GM12878 (cell line): ENCODE measurements around the gene R3HDM1. TPM values are rescaled to one million over a fixed set of nuclear protein-coding genes. Genes with fewer than 3 reads are reported as not detected.

ENCODE experiments used
- CBX3 ChIP-seq: fragments of 200-600 bp; sonication (generic); IDR thresholded peaks from 2 replicates; pipeline ENCODE4 v1.6.1; 2016; ENCODE audit warnings: low read depth, borderline replicate concordance
- CHD1 ChIP-seq: IDR thresholded peaks from 2 replicates; pipeline ENCODE4 v1.6.1; 2012; ENCODE audit warnings: low read depth, low read length, improper control_type of control experiment
- STAT1 ChIP-seq: fragments of 450-650 bp; conservative IDR thresholded peaks from 2 replicates; pipeline ENCODE4 v1.6.1; 2014; ENCODE audit warnings: antibody characterized with exemption, mild to moderate bottlenecking
- polyA plus RNA-seq, 11 experiments: library from polyadenylated mRNA; depleted of rRNA in 4 of 11; unstranded in 6 of 11; stranded (reverse) in 5 of 11; fragments of >200 nt; fragmentation: Nextera tagmentation in 4 of 11; fragmentation: Illumina TruSeq in 1 of 11; extraction: Ambion mirVana in 4 of 11; extraction: Trizol in 1 of 11; gene quantifications; 1 replicate in 1 of 11; 2 replicates in 10 of 11; pipeline versions ENCODE4 v1.2.1 to v1.2.3, GENCODE V29; 2011 to 2016; ENCODE audit warnings: inconsistent platforms in 2 of 11, missing spikeins in 2 of 11, low read depth in 1 of 11
- total RNA-seq, 4 experiments: library from RNA; depleted of rRNA in 3 of 4; stranded (reverse); fragments of >200 nt in 3 of 4; fragmentation: Illumina TruSeq in 1 of 4; extraction: Trizol in 1 of 4; gene quantifications; 2 replicates each; pipeline versions ENCODE4 v1.2.1 to v1.2.3, GENCODE V29; 2013 to 2021
- TF ChIP-seq, protein P1 (sequence below): fragments of 450-650 bp; IDR thresholded peaks from 2 replicates; pipeline ENCODE4 v1.6.1; 2016; ENCODE audit warnings: mild to moderate bottlenecking
- TF ChIP-seq, protein P2 (sequence below): fragments of 450-650 bp; IDR thresholded peaks from 2 replicates; pipeline ENCODE4 v1.6.1; 2017; ENCODE audit warnings: antibody characterized with exemption, mild to moderate bottlenecking, moderate library complexity
- TF ChIP-seq, protein P3 (sequence below): fragments of 450-650 bp; IDR thresholded peaks from 2 replicates; pipeline ENCODE4 v1.6.1; 2017; ENCODE audit warnings: mild to moderate bottlenecking, moderate library complexity

The R3HDM1 gene
- total and polyA plus RNA-seq, 10 of the 15 experiments (the other 5 are each of a cell fraction or from before 2014, with no cell fraction given), result 16.8 to 89.6 (median 47.7) TPM

DNA sequence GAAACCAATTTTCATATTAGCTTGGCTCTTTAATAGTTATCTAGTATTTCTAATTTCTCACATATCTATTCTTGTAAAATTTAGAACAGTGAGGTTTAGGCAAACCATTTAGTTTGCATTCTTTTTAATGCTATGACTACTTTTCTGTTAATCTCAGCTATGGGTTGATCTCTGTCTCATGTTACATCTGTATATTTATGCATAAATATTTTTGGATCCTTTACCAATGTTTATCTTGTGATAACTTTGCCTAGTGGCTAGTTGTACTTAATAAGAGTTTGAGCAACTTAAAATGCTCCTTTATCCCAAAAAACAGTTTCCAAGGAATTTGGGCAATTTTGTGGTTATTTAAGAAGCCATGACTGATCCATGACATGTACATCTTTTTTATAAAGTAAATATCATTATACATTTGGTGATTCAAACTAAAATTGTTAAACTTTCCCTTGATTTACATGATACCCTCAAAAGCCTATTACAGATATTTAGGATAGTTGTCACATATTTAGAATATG is 86.3 kb downstream of the R3HDM1 start (continued):
- TF ChIP-seq, protein P1, sequence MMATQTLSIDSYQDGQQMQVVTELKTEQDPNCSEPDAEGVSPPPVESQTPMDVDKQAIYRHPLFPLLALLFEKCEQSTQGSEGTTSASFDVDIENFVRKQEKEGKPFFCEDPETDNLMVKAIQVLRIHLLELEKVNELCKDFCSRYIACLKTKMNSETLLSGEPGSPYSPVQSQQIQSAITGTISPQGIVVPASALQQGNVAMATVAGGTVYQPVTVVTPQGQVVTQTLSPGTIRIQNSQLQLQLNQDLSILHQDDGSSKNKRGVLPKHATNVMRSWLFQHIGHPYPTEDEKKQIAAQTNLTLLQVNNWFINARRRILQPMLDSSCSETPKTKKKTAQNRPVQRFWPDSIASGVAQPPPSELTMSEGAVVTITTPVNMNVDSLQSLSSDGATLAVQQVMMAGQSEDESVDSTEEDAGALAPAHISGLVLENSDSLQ, result no peak
- TF ChIP-seq CBX3, result no peak
- TF ChIP-seq CHD1, result no peak
- TF ChIP-seq, protein P2, sequence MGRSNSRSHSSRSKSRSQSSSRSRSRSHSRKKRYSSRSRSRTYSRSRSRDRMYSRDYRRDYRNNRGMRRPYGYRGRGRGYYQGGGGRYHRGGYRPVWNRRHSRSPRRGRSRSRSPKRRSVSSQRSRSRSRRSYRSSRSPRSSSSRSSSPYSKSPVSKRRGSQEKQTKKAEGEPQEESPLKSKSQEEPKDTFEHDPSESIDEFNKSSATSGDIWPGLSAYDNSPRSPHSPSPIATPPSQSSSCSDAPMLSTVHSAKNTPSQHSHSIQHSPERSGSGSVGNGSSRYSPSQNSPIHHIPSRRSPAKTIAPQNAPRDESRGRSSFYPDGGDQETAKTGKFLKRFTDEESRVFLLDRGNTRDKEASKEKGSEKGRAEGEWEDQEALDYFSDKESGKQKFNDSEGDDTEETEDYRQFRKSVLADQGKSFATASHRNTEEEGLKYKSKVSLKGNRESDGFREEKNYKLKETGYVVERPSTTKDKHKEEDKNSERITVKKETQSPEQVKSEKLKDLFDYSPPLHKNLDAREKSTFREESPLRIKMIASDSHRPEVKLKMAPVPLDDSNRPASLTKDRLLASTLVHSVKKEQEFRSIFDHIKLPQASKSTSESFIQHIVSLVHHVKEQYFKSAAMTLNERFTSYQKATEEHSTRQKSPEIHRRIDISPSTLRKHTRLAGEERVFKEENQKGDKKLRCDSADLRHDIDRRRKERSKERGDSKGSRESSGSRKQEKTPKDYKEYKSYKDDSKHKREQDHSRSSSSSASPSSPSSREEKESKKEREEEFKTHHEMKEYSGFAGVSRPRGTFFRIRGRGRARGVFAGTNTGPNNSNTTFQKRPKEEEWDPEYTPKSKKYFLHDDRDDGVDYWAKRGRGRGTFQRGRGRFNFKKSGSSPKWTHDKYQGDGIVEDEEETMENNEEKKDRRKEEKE, result no peak
- TF ChIP-seq STAT1, result no peak
- TF ChIP-seq, protein P3, sequence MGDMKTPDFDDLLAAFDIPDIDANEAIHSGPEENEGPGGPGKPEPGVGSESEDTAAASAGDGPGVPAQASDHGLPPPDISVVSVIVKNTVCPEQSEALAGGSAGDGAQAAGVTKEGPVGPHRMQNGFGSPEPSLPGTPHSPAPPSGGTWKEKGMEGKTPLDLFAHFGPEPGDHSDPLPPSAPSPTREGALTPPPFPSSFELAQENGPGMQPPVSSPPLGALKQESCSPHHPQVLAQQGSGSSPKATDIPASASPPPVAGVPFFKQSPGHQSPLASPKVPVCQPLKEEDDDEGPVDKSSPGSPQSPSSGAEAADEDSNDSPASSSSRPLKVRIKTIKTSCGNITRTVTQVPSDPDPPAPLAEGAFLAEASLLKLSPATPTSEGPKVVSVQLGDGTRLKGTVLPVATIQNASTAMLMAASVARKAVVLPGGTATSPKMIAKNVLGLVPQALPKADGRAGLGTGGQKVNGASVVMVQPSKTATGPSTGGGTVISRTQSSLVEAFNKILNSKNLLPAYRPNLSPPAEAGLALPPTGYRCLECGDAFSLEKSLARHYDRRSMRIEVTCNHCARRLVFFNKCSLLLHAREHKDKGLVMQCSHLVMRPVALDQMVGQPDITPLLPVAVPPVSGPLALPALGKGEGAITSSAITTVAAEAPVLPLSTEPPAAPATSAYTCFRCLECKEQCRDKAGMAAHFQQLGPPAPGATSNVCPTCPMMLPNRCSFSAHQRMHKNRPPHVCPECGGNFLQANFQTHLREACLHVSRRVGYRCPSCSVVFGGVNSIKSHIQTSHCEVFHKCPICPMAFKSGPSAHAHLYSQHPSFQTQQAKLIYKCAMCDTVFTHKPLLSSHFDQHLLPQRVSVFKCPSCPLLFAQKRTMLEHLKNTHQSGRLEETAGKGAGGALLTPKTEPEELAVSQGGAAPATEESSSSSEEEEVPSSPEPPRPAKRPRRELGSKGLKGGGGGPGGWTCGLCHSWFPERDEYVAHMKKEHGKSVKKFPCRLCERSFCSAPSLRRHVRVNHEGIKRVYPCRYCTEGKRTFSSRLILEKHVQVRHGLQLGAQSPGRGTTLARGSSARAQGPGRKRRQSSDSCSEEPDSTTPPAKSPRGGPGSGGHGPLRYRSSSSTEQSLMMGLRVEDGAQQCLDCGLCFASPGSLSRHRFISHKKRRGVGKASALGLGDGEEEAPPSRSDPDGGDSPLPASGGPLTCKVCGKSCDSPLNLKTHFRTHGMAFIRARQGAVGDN, result no peak
